Caki2 (cell line): ENCODE measurements around the gene CDX4. TPM values are rescaled to one million over a fixed set of nuclear protein-coding genes. Genes with fewer than 3 reads are reported as not detected.
"Not testable (repeated sequence)": the region's sequence is repeated elsewhere in the genome, so short reads cannot be mapped to it uniquely, and the experiment has no call there.

Experiments used
- DNase-seq: peaks from one replicate; pipeline ENCODE4 v3.0.0-alpha.2; 2015; ENCODE audit warnings: low read depth
- in situ Hi-C: cut with HindIII; loops from 2 replicates; pipeline ENCODE4 v1.10.0; 2016; ENCODE audit warnings: low sequenced_read_pairs, low pct_unique_long_range_greater_than_20kb, mixed read lengths
- total RNA-seq: library from RNA; depleted of rRNA; stranded (reverse); fragments of >200 nt; shearing (Covaris generic); gene quantifications from 2 replicates; pipeline ENCODE4 v1.2.3, GENCODE V29; 2014; ENCODE audit warnings: low replicate concordance; rRNA removed

The CDX4 gene
- total RNA-seq: not detected in 2 replicates

DNA sequence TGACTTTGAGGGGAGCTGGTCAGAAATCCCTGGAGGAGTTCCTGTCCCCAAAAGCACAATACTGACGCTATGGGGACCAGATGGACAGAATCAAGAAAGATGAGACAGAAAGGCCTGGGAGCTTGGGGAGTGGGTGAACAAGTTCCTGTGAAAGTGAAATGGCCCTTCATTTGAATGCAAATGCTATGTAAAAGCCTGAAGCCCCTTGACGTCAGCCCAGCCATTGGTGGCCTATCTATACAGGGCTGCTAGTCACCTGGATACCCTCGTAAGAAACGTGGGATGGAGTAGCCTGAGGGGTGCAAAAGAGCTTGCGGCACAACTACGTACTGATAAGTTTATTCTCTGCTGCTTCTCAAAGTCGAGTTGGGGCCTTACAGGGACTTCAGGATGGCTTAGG, at the start of gene CDX4:
TSS of gene CDX4 (plus strand) at position 223 of the 400 bp plus-strand sequence. CDS start 201 bp downstream, outside the sequence.
- in situ Hi-C loops: no loop called here
- DNase-seq: no peak

- in situ Hi-C loops: no loop called here
- DNase-seq: no peak
These were observed 48.5 kb upstream of the CDX4 start for GRCh38 chrX:73398185-73398914.

DNA sequence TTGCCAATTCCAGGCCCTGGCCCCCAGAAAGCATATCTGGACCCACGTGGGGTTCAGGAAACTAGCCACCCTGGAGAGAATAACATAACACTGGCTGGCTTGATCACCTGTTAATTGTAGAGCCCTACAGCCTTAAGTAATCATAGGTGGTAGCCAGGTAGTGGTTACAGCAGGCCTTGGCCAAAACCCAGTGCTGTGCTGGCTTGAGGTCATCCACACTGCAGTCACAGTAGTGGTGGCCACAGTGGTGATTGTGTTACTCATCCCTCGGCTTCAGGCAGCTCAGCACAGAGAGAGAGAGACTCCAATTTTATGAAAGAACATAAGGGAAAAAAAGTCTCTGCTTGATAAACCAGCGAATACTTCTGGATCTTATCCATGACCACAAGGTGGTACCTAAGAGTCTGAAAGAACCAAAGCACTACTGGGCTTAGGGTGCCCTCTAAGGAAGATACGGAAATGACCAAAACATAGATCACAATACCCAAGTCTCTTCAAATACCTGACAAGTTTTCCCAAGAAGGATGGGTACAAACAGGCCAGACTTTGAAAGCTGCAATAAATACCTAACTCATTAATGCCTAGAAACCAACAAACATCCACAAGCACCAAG, 46.6 kb upstream of the CDX4 start:
- in situ Hi-C loops: no loop called here

DNA sequence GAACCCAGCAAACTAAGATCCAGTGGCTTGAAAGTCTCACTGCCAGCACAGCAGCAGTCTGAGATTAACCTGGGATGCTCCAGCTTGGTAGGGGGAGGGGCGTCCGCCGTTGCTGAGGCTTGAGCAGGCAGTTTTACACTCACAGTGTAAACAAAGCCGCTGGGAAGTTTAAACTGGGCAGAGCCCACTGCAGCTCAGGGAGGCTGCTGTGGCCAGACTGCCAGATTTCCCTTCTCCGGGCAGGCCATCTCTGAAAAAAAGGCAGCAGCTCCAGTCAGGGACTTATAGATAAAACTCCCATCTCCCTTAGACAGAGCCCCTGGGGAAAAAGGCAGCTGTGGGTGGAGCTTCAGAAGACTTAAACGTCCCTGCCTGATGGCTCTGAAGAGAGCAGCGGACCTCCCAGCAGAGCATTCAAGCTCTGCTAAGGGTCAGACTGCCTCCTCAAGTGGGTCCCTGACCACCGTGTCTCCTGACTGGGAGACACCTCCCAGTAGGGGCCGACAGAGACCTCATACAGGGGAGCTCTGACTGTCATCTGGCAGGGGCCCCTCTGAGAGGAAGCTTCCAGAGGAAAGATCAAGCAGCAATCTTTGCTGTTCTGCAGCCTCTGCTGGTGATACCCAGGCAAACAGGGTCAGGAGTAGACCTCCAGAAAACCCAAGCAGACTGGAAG, 45.1 kb upstream of the CDX4 start:
- DNase-seq: no peak
- in situ Hi-C loops: no loop called here

More for the DNA sequence above, 46.6 kb upstream of the CDX4 start:
- no peak for DNase-seq

DNA sequence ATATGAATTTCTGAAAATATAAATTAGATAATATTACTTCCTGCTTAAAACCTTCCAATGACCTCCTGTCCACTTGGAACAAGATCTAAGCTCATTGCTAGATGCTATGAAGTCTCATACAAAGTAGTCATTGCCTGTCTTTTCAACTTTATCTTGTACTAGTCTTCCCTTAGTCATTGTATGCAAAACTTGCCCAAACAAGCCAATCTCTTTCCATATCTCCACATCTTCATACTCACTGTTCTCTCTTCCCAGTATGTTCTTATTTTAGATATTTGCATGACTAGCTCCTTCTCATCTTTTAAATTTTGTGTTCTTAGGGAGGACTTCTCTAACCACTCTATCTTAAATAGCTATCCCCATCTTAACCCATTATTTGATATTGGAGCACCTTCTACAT, 33.9 kb upstream of the CDX4 start:
- DNase-seq: no peak
- in situ Hi-C loops: no loop called here

- no peak for DNase-seq
- in situ Hi-C loops: no loop called here
These were observed 500 bp downstream of the CDX4 start for GRCh38 chrX:73447311-73447794.

DNA sequence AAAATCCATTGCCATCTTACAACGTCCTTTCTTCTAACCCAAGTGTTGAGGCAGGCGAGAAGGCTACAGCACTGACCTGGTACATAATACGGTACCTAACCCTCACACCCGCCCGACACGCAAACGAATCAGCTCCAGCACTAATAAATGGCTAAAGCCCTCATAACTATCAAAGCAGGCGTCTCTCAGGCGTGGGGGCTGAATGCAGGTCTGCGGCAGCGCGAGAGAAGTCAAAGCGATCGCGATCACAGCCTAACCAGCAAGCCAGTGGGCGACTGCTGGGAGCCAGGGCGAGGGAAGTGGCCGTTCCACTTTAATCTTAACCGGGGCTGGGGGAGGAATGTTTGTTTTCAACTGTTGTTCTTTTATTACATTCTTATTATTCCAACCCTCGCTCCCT, 1.5 kb downstream of the CDX4 start:
- in situ Hi-C loops: no loop called here
- DNase-seq: no peak

GRCh38 chrX:73455171-73455570, 8.3 kb downstream of the CDX4 start:
- in situ Hi-C loops: no loop called here
- no peak for DNase-seq

GRCh38 chrX:73457306-73457705, 10.5 kb downstream of the CDX4 start:
- no peak for DNase-seq
- in situ Hi-C loops: no loop called here

GRCh38 chrX:73468376-73468775, 21.5 kb downstream of the CDX4 start:
- no peak for DNase-seq
- in situ Hi-C loops: no loop called here

- no peak for DNase-seq
- in situ Hi-C loops: no loop called here
These were observed 32.1 kb downstream of the CDX4 start for GRCh38 chrX:73478961-73479360.

DNA sequence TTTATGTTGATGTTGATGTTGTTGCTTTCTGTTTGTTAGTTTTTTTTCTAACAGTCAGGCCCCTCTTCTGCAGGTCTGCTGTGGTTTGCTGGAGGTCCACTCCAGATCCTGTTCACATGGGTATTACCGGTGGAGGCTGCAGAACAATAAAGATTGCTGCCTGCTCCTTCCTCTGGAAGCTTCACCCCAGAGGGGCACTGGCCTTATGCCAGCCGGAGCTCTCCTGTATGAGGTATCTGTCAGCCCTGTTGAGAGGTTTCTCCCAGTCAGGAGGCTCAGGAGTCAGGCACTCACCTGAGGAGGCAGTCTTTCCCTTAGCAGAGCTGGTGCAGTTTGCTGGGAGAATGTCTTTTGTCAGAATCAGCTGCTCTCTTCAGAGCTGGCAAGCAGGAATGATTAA, 34.7 kb downstream of the CDX4 start:
- no peak for DNase-seq
- in situ Hi-C loops: no loop called here

- in situ Hi-C loops: no loop called here
- DNase-seq: no peak
These were observed 43.8 kb downstream of the CDX4 start for GRCh38 chrX:73490661-73491060.

DNA sequence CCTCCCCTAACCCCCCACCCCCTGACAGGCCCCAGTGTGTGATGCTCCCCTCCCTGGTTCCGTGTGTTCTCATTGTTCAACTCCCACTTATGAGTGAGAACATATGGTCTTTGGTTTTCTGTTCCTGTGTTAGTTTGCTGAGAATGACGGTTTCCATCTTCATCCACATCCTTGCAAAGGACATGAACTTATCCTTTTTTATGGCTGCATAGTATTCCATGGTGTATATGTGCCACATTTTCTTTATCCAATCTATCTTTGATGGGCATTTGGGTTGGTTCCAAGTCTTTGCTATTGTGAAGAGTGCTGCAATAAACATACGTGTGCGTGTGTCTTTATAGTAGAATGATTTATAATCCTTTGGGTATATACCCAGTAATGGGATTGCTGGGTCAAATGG, 45.3 kb downstream of the CDX4 start:
- in situ Hi-C loops, DNase-seq: not testable (repeated sequence)

Other genes with a start within 250 kb of the CDX4 start
- gene NAP1L2, start 232.2 kb upstream of the CDX4 start, total RNA-seq: 2.6 and 5.0 TPM in 2 replicates
- gene CHIC1, start 116.1 kb downstream of the CDX4 start, total RNA-seq: 2.7 and 3.2 TPM in 2 replicates